Neural cell (in vitro differentiated cells): ENCODE measurements around the gene MBD3L1. TPM values are rescaled to one million over a fixed set of nuclear protein-coding genes. Genes with fewer than 3 reads are reported as not detected.

ENCODE experiments used
- H2AFZ ChIP-seq: fragments of 200-600, 300-800 bp; sonication (generic), shearing (Covaris generic); 2 replicates; pipeline ENCODE4 v1.6.0; 2014; ENCODE audit warnings: low read depth, mild to moderate bottlenecking, antibody characterized with exemption, low read length, moderate library complexity
- H3F3A ChIP-seq: fragments of 200-600 bp; shearing (Covaris generic); 2 replicates; pipeline ENCODE4 v1.6.1; 2016; ENCODE audit warnings: mild to moderate bottlenecking, moderate library complexity, mixed read lengths, antibody characterized with exemption, low read length; ENCODE audit not compliant: insufficient read depth, poor library complexity, severe bottlenecking
- H3K27ac ChIP-seq: fragments of 200-600, 300-800 bp; sonication (generic), shearing (Covaris generic); 2 replicates; pipeline ENCODE4 v1.5.1; 2014; ENCODE audit warnings: mild to moderate bottlenecking, low read length, moderate library complexity
- H3K27me3 ChIP-seq: fragments of 300-800, 200-600 bp; sonication (generic), shearing (Covaris generic); 2 replicates; pipeline ENCODE4 v1.6.0; 2014; ENCODE audit warnings: mild to moderate bottlenecking, low read depth, low read length, moderate library complexity; ENCODE audit not compliant: insufficient read depth
- H3K36me3 ChIP-seq: fragments of 300-800, 200-600 bp; sonication (generic), shearing (Covaris generic); 2 replicates; pipeline ENCODE4 v1.5.1; 2014; ENCODE audit warnings: mild to moderate bottlenecking, antibody characterized with exemption, low read length, moderate library complexity; ENCODE audit not compliant: insufficient read depth
- H3K4me2 ChIP-seq: fragments of 300-800, 200-600 bp; sonication (generic), shearing (Covaris generic); 2 replicates; pipeline ENCODE4 v1.6.0; 2014; ENCODE audit warnings: mild to moderate bottlenecking, low read length
- H3K4me3 ChIP-seq: fragments of 300-800, 200-600 bp; sonication (generic), shearing (Covaris generic); 2 replicates; pipeline ENCODE4 v1.5.1; 2014; ENCODE audit warnings: mild to moderate bottlenecking, low read length, moderate library complexity
- H3K79me2 ChIP-seq: fragments of 200-600 bp; shearing (Covaris generic); replicated peaks from 2 replicates; pipeline ENCODE4 v1.6.0; 2014; ENCODE audit warnings: mild to moderate bottlenecking, low read length, moderate library complexity; ENCODE audit not compliant: insufficient read depth
- H3K9ac ChIP-seq: fragments of 300-800, 200-600 bp; sonication (generic), shearing (Covaris generic); 2 replicates; pipeline ENCODE4 v1.6.1; 2016; ENCODE audit warnings: mild to moderate bottlenecking, low read length, mixed read lengths
- H3K9me2 ChIP-seq: fragments of 200-600 bp; shearing (Covaris generic); 2 replicates; pipeline ENCODE4 v1.6.1; 2016; ENCODE audit warnings: mild to moderate bottlenecking, low read length, mixed read lengths; ENCODE audit not compliant: insufficient read depth
- H3K9me3 ChIP-seq: fragments of 200-600, 300-800 bp; sonication (generic), shearing (Covaris generic); 2 replicates; pipeline ENCODE4 v1.6.1; 2016; ENCODE audit warnings: mild to moderate bottlenecking, mixed run types, low read length, moderate library complexity, mixed read lengths
- H4K20me1 ChIP-seq: fragments of 200-600 bp; shearing (Covaris generic); 2 replicates; pipeline ENCODE4 v1.6.1; 2016; ENCODE audit warnings: mild to moderate bottlenecking, mixed run types; ENCODE audit not compliant: insufficient read depth
- CTCF ChIP-seq: fragments of 450-650 bp; IDR thresholded peaks from 2 replicates; pipeline ENCODE4 v1.5.1; 2014; ENCODE audit warnings: antibody characterized with exemption, mild to moderate bottlenecking, moderate library complexity; ENCODE audit not compliant: poor library complexity, severe bottlenecking
- EP300 ChIP-seq: fragments of 450-650 bp; conservative IDR thresholded peaks from 2 replicates; pipeline ENCODE4 v1.6.1; 2014; ENCODE audit warnings: antibody characterized with exemption, mild to moderate bottlenecking, moderate library complexity; ENCODE audit not compliant: poor library complexity, severe bottlenecking
- EZH2 ChIP-seq: fragments of 200-600, 300-800 bp; shearing (Covaris generic), sonication (generic); IDR thresholded peaks from 2 replicates; pipeline ENCODE4 v1.6.1; 2014; ENCODE audit warnings: antibody characterized with exemption, low read length, borderline replicate concordance, mild to moderate bottlenecking; ENCODE audit not compliant: insufficient read depth, poor library complexity, severe bottlenecking
- MXI1 ChIP-seq: fragments of 450-650 bp; conservative IDR thresholded peaks from 2 replicates; pipeline ENCODE4 v1.6.1; 2014; ENCODE audit warnings: antibody characterized with exemption, mild to moderate bottlenecking; ENCODE audit not compliant: poor library complexity, severe bottlenecking
- POLR2AphosphoS5 ChIP-seq: IDR thresholded peaks from 2 replicates; pipeline ENCODE4 v1.6.1; 2012
- RAD21 ChIP-seq: fragments of 450-650 bp; conservative IDR thresholded peaks from 2 replicates; pipeline ENCODE4 v1.6.1; 2014; ENCODE audit warnings: antibody characterized with exemption, mild to moderate bottlenecking, moderate library complexity
- REST ChIP-seq: IDR thresholded peaks from 2 replicates; pipeline ENCODE4 v1.6.1; 2012; ENCODE audit warnings: borderline replicate concordance
- SMC3 ChIP-seq: fragments of 450-650 bp; conservative IDR thresholded peaks from 2 replicates; pipeline ENCODE4 v1.6.1; 2014; ENCODE audit warnings: antibody characterized with exemption, mild to moderate bottlenecking, moderate library complexity; ENCODE audit not compliant: poor library complexity
- TAF1 ChIP-seq: IDR thresholded peaks from 2 replicates; pipeline ENCODE4 v1.6.1; 2012; ENCODE audit warnings: low read depth
- polyA plus RNA-seq: library from polyadenylated mRNA; depleted of rRNA; stranded (reverse); fragments of >200 nt; gene quantifications from 2 replicates; pipeline ENCODE4 v1.2.3, GENCODE V29; 2014

MBD3L1 gene
- polyA plus RNA-seq, 1 donor from 2014 or later: not detected

GRCh38 chr19:8887364-8887763 lies 55.2 kb downstream of the MBD3L1 start:
- Histone ChIP-seq H3K4me2 (no peak overlapping the region), H3F3A (no peaks in the 10 kb centered on the region), H3K9me2 (no peaks in the 10 kb centered on the region), H3K4me3 (no peak overlapping the region), H2AFZ (no peak overlapping the region), H3K36me3 (no peaks in the 10 kb centered on the region), H3K9ac (no peak overlapping the region), H4K20me1 (no peaks in the 10 kb centered on the region), H3K27me3 (no peaks in the 10 kb centered on the region), H3K79me2 (no peaks in the 10 kb centered on the region), H3K9me3 (no peaks in the 10 kb centered on the region), H3K27ac (no peak overlapping the region)
- TF ChIP-seq TAF1: no peak
- TF ChIP-seq POLR2AphosphoS5: no peak
- no peak for TF ChIP-seq REST
- TF ChIP-seq SMC3: no peak
- no peak for TF ChIP-seq MXI1
- no peak for TF ChIP-seq EP300
- TF ChIP-seq CTCF: no peak
- TF ChIP-seq EZH2: no peak
- no peak for TF ChIP-seq RAD21

DNA sequence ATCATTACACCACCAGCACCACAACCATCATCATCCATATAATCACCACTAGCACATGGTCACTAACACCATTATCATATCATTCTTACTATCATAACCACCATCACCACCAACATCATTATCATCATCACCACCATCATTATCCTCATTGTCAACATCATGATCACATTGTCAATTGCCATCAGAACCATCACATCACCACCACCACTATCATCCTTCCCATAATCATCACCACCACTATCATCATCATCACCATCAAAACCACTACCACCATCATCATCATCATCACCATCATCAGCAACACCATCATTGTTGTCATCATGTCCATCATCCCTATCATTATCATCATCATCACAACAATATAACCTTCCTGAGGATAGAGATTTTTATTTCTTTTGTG lies 58.1 kb downstream of the MBD3L1 start:
- H3K9me3 ChIP-seq: no peaks in the 10 kb centered on the region

More for the DNA sequence above, 58.1 kb downstream of the MBD3L1 start:
- Histone ChIP-seq H3K9me2 (no peaks in the 10 kb centered on the region), H3K36me3 (no peaks in the 10 kb centered on the region), H3K4me2 (no peak overlapping the region), H3F3A (no peaks in the 10 kb centered on the region), H3K4me3 (no peak overlapping the region), H4K20me1 (no peaks in the 10 kb centered on the region), H3K27ac (no peak overlapping the region), H3K79me2 (no peaks in the 10 kb centered on the region), H2AFZ (no peak overlapping the region), H3K27me3 (no peaks in the 10 kb centered on the region), H3K9ac (no peak overlapping the region)
- TF ChIP-seq EZH2 (no peak), POLR2AphosphoS5 (no peak), TAF1 (no peak), REST (no peak), CTCF (no peak), RAD21 (no peak), MXI1 (no peak), SMC3 (no peak), EP300 (no peak)
